IPS-18c (cell line): Measurements from ENCODE around the gene TTC28.

ENCODE experiments used
- H3K4me3 ChIP-seq: 2 replicates; pipeline ENCODE4 v1.7.0; 2013; ENCODE audit warnings: low read depth, mild to moderate bottlenecking, low read length, moderate library complexity; ENCODE audit not compliant: insufficient read depth
- H3K9me3 ChIP-seq: one replicate; pipeline ENCODE4 v1.6.1; 2013; ENCODE audit warnings: mild to moderate bottlenecking, low read length, moderate library complexity; ENCODE audit not compliant: control insufficient read depth, insufficient read depth

TTC28 gene

DNA sequence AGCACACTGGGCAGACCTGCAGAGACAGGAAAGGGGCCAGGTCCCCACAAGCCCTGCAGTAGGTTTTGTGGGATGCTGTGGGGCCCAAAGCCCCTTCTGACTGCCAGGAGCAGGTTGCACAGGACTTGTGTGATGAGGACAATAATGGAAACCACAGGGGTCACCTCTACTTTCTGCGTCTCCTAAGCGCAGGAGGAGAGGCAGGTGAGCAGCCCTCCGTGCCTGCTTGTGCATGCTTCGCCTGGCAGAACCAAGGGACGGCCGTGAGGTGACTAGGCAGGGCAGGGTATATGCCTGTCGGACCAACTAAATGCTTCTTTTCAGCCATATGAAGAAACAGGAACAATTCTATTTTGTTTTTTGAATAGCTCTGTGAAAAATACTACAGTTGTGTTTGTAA lies 682.7 kb downstream of the TTC28 start:
- H3K4me3 ChIP-seq, result no peak overlapping the region
- no peaks in the 10 kb centered on the region for H3K9me3 ChIP-seq

DNA sequence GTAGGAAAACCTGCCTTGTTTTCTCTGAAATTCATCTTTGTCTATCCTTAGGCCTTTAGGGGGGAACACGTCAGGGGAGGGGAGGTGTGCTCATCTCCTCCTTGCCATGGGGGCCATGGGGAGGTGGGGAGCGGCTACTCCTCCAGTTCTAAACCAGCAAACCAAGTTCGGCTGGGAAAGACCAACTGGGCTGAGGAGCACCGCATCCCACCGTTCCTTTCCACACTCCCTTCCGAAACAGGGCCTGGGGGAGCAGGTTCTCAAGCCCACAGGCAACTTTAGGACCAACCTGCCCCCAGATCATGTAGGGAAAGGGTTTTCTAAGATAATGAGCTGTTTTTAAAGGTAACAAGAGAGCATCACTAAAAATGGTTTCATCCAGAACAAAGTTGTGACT lies 683.1 kb downstream of the TTC28 start:
- Histone ChIP-seq H3K4me3 (no peak overlapping the region), H3K9me3 (no peaks in the 10 kb centered on the region)

DNA sequence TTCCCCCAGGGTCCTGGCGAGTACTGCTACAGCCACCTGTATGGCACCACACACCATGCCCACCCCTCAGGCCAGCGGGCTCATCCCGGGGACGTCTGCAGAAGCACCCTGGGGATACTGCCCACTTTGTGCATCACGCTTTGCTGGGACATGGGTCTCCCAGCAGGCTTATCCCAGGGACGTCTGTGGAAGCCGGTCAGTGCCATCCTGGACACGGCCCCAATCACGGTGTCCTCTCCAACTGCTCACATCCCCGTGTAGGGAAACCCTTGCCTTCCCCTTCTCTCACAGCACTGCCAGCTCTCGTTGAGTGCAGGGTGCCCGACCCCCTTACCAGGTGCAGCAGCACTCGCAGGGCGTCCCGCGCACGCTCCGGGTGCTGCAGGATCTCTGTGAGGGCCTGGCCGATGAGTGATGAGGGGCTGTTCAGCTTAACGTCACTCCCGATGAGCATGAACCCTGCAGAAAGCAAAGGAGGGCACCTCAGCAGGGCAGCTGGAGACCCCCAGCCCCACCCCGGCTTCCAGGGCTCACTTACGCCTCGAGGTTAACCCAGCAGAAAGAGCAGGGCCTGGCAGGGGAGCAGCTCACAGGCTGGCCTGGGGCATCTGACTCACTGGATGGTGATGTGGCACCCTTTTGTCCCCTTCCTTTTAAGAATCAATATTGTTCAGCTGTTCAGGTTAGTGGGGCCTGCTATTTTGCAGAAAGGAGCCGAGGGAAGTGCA lies 683.7 kb downstream of the TTC28 start:
- H3K9me3 ChIP-seq, result no peaks in the 10 kb centered on the region
- no peak overlapping the region for H3K4me3 ChIP-seq

DNA sequence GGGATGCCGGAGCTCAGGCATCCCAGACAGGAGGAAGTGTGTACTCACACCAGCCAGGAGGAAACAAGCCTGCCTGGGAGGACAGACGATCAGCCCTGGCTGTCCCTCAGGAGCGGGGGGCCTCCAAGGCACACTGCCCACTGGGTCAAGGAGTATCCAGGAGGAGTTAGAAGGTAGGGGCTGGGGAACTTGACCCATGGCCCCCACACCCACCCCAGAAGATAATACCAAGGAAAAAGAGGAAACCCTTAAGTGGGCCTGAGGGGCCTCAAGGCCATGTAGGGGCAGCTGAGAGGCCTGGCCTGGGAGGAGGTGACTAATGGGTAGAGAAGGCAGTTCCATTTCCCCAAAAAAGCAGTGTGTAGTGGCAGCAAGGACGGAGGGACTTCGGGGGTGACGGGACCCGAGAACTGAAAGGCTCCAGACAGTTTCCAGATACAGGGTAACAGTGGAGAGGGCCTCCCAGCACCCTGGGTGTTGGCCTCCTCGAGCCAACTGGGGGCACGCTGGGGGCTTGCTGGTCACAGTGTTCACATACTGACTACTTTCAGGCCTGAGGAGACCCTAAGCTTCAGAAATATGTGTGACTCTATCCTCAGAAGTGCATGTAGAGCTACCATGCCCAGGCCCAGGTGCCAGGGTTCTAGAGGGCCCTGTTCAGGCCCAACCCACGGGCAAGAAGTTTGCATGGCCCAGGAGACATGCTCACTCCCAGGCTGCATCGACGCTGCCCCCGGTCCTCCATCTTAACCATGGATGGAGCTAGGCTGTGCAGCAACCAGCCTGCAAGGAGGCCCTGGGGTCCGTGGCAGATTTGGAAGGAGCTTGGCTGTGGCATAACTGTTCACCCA lies 684.9 kb downstream of the TTC28 start:
- Histone ChIP-seq H3K9me3 (no peaks in the 10 kb centered on the region), H3K4me3 (no peak overlapping the region)

DNA sequence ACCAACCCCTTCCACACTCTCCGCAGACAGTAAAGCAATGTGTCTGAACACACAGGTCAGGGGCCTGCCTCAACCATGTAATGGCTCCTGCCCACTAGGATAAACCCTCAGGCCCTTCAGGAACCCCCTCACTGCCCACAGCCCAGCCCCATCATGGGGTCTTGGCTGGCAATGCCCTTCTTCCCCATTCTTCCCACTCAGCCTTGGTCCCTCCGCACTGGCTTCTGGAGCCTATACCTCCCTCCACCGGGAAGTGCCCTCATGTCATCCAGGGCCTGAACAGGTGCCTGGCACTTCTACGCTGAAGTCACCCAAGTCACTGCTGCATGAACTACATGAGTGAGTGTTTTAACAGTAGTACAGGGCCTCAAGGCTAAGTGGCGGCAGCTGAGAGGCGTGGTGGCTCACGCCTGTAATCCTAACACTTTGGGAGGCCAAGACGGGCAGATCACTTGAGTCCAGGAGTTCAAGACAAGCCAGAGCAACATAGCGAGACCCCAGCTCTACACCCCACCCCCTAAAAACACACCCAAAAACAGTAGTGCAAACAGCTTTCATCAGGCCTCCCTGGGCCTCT lies 685.8 kb downstream of the TTC28 start:
- H3K4me3 ChIP-seq, result no peak overlapping the region
- no peaks in the 10 kb centered on the region for H3K9me3 ChIP-seq

DNA sequence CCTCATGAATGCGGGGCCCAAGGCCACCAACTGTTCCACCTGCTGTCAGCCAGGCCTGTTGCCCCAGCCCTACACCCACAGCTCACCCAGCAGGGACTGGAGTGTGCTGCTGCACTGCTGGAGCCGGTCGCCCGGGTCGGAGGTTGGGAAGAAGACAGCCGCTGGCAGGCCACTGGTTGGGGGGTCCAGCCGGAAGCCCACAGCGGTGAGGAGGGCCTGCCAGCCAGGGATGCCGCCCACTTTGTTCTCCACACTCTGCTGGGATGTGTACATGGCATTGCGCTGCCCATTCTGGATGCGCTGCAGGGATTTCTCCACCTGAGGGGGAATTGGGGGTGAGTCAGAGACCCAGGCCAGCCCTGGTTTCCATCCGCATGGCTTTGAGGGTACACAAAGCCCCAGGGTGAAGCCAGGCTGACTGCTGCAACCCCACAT lies 686.4 kb downstream of the TTC28 start:
- no peak overlapping the region for H3K4me3 ChIP-seq
- H3K9me3 ChIP-seq, result no peaks in the 10 kb centered on the region

DNA sequence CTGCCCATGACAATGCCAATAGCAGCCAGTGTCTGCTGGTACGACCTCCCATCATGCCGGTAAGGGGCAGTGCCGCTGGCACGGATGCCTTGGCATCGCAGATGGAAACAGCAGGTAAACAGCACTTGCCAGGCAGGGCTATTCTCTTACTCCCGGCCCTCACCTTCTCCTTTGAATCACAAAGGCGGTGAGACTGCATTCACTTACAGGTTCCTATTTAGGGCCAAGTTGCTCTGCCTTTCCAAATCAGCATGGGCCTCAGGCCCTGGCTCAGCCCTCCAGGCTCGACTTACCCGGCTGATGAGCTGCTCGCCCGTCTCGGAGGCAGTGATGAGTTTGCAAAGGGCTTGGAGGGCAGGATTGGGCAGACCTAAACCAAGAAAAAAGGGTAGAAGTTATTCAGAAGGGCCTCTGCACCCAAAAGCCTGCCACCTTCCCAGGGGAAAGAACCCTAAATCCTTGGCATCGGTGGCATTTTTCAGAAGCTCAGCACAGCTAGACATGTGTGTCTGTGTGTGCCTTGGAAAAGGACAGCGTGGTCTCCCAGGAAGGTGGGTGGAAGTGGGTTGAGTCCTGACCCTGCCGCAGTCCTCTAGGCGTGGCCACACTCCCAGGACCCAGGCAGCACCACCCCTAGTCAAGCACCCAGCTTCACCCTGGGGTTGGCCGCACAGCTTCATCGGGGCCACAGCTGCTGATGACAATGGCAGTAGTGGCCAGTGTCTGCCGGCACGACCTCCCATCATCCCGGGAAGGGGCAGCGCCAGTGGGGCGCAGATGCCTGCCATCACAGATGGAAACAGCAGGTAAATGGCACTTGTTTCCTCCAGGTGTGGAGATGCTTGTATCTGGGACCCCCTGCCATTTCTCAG lies 687.1 kb downstream of the TTC28 start:
- Histone ChIP-seq H3K4me3 (no peak overlapping the region), H3K9me3 (no peaks in the 10 kb centered on the region)

DNA sequence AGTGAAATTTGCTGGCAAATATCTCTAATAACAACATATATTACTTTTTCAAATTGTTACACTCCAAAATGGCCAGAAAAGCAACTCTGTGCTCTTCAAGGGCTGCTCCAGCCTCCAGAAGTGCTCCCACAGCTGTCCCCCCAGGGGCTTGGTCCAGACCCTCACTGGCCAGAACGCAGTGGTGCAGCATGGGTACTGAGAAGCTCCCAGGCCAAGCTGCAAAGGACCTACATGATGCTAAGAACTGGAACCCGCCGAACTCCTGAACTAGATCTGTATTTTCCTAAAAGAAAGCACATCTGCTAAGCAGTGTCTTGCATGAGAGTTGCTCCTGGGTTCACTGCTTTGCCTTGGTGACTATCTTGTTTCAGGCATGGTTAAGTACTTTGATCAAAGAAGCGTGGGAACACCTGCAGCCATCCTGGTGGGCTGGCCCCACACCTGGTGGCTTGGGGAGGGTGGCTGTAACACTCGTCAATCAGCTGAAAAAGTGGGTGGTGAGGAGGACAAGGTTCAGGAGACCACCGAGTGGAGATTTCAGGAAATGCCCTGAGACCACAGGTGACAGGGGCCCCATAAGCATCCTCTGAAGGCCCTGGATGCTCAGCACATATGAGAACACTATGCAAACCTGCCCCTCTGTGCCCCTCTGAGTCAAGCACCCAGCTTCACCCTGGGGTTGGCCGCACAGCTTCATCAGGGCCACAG lies 687.9 kb downstream of the TTC28 start:
- no peaks in the 10 kb centered on the region for H3K9me3 ChIP-seq
- H3K4me3 ChIP-seq, result no peak overlapping the region

DNA sequence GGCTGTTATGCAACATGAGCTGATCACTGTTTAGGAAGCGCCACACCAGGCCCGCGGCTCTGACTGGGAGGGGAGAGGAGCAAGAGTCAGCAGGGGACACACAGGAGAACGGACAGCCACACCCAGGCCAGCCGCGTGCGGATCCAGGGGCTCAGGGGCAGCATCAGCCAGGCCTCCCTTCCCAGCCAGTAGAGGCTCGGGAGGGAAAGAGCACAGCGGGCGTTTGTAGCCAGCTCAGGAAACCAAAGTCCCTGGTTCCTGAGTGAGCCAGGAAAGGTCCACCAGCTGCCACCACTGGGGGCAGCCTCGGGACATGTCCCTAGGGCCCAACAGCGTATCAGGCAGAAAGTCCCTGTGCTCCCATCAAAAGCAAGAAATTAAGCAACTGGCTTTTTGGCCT lies 688.8 kb downstream of the TTC28 start:
- H3K4me3 ChIP-seq, result no peak overlapping the region
- H3K9me3 ChIP-seq, result no peaks in the 10 kb centered on the region

DNA sequence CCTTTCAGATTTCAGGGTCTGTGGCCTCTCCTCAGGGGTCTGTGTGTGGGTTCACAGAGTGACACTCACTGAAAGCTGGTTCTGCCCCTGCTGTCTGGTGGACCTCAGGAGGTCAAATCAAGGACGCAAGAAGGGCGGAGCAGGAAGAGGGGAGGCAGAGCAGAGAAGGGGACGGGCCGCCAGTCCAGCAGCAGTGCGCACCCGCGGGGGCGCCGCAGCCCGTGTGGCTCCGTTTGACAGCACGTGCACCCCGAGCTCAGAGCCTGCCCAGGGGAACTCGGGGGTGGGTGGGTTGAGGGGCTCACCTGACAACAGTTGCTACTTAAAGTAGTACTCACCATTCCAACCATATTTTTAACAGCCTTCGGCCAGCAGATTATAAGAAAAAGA lies 689.2 kb downstream of the TTC28 start:
- H3K9me3 ChIP-seq, result no peaks in the 10 kb centered on the region
- no peak overlapping the region for H3K4me3 ChIP-seq

DNA sequence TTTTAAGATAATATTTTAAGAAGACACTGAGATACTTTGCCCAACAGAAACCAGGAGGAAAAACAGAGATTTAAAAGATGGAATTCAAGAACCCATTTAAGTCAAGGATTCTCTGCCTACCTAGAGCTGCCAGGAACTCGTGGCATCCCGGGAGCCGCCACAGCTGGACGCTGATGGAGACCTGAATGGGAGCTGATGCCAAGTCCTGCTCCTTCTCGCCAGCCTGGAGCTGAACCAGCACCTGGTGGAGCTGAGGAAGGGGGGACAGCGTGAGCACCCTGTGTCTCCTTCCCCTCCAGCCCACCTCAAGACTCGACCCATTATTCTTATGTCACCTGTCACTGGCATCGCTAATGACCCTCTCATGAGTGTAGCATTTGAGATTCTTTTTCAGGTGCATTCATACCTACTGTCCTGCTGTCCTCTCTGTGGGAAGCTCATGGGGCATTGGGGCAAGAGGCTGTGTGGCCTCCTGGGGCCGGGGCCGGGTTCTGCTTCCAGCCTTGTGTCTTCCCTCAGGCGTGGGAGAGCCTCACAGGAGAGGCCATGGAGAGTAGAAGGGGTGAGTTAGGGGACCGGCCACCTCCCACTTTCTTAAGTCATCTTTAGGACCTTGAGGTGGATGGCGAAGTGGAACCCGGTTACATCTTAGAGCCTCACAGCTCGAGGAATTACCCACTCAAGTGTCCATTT lies 689.7 kb downstream of the TTC28 start:
- Histone ChIP-seq H3K9me3 (no peaks in the 10 kb centered on the region), H3K4me3 (no peak overlapping the region)

DNA sequence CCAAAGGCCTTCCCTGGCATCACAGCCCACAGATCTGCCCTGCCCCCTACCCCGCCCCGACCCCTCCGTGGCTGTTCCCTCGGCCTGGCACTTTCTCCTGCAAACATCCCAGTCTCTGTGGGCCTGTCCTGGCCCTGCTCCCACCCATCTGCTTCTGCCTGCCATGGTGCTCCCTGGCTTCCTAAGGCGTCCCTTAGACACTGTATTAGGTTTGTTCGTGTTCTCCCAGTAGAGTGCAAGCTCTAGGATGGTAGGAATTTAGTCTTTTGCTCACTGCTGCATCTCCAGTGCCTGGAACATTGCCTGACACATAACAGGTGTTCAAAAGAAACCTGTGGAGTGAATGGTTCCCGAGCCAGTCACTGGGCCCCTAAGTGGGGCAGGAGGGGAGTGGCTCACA lies 690.9 kb downstream of the TTC28 start:
- no peaks in the 10 kb centered on the region for H3K9me3 ChIP-seq
- no peak overlapping the region for H3K4me3 ChIP-seq

DNA sequence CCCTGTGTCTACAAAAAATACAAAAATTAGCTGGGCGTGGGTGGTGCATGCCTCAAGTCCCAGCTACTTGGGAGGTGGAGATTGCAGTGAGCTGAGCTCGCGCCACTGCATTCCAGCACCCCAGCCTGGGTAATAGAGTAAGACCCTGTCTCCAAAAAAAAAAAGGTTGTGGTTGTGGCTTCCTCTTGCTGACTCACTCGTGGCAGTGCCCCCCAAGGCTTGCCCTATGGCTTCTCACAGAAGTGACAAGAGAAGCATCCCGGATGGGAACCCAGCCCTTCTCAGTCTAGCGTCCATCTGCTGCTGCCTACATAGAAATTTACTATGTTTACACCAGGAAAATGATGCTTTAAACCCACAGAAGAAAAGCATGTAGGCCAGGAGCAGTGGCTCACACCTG lies 692.1 kb downstream of the TTC28 start:
- H3K4me3 ChIP-seq, result no peak overlapping the region
- H3K9me3 ChIP-seq, result no peaks in the 10 kb centered on the region

DNA sequence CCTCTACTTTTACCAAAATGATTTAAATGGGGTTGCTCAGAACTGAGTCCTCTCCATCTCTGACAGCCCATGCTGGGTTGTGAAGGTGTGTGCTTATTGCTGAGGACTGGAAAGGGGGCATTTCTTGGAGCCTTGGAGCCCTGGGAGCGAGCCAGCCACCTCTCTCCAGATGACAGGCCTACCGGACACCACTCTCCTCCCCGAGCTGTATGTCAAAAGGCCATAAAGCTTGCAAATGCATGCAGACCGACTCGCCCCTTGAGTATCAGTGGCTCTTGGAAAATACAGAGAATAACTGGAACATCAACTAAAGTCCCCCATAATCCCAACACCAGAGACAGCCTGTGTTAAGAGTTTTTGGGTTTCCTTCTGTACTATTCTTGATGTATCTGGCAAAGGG lies 692.7 kb downstream of the TTC28 start:
- no peaks in the 10 kb centered on the region for H3K9me3 ChIP-seq
- H3K4me3 ChIP-seq, result no peak overlapping the region

DNA sequence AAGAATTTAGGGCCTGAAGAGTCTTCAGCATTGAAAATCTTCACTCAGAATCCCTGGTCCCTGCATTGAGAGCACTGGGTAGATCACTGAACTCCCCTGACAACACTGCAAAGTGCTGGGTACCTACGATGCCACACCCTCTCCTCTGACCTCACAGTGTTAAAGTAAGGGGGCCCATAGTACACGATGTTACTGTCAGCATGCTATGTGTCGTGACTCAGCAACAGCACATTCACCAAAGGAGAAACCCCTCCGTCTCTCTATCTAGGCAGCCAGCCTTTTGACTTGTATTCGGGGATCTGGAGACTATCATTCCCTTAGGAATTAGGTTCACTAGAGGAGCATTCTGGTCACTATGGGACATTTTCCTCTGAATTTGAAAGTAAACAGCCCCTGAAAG lies 693.2 kb downstream of the TTC28 start:
- H3K4me3 ChIP-seq, result no peak overlapping the region
- no peaks in the 10 kb centered on the region for H3K9me3 ChIP-seq
